Epithelial cell of esophagus (primary cell): ENCODE results near the gene TBX18.

Experiments
- DNase-seq: peaks from one replicate; pipeline ENCODE4 v3.0.0; 2010; ENCODE audit warnings: low read depth
- H3K4me3 ChIP-seq: 2 replicates; pipeline ENCODE4 v1.5.1; 2011; ENCODE audit warnings: mild to moderate bottlenecking, low read length, control low read depth
- TF ChIP-seq, protein P1 (sequence below): IDR thresholded peaks from 2 replicates; pipeline ENCODE4 v1.5.1; 2011; ENCODE audit warnings: low read depth, mild to moderate bottlenecking, low read length, control low read depth, inconsistent platforms; ENCODE audit not compliant: insufficient read depth; ENCODE audit errors: missing control alignments

The TBX18 gene

DNA sequence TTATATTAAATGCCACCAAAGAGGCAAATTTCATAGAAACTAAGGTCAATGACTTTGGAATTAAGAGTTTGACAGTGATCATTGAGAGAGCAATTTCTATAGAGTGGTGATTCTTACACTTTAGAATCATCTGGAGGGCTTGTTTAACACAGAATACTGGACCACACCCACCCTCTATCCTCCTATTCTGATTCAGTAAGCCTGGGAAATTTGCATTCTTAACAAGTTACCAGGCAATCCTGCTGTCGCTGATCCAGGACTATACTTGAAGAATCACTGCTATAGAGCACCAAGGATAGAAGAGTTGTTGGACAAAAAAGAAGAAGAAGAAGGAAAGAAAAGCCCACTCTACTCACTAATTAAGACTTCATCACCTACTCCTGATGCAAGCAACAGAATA lies 21.3 kb upstream of the TBX18 start:
- DNase-seq, result no peak
- no peak overlapping the region for H3K4me3 ChIP-seq
- TF ChIP-seq, protein P1, sequence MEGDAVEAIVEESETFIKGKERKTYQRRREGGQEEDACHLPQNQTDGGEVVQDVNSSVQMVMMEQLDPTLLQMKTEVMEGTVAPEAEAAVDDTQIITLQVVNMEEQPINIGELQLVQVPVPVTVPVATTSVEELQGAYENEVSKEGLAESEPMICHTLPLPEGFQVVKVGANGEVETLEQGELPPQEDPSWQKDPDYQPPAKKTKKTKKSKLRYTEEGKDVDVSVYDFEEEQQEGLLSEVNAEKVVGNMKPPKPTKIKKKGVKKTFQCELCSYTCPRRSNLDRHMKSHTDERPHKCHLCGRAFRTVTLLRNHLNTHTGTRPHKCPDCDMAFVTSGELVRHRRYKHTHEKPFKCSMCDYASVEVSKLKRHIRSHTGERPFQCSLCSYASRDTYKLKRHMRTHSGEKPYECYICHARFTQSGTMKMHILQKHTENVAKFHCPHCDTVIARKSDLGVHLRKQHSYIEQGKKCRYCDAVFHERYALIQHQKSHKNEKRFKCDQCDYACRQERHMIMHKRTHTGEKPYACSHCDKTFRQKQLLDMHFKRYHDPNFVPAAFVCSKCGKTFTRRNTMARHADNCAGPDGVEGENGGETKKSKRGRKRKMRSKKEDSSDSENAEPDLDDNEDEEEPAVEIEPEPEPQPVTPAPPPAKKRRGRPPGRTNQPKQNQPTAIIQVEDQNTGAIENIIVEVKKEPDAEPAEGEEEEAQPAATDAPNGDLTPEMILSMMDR, result no peak

DNA sequence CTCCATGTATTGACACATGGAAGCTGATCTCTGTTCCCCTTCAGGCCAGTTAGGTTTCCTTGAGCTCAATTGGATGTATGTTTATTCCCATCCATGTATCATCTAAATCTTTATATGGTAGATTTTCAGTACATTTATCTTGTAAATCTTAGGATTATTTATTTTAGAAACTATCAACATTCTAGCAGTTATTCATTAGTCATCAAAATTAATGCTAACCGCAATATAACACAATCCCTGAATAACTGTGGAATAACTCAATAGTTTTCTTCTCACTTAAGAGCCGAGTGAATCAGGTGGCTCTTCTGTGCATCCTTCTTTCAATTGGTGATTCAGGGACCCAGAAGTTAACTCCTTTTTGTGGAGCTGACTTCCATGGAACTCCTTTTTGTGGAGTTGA lies 15.5 kb upstream of the TBX18 start:
- TF ChIP-seq, protein P1, result no peak
- no peak for DNase-seq
- no peak overlapping the region for H3K4me3 ChIP-seq

DNA sequence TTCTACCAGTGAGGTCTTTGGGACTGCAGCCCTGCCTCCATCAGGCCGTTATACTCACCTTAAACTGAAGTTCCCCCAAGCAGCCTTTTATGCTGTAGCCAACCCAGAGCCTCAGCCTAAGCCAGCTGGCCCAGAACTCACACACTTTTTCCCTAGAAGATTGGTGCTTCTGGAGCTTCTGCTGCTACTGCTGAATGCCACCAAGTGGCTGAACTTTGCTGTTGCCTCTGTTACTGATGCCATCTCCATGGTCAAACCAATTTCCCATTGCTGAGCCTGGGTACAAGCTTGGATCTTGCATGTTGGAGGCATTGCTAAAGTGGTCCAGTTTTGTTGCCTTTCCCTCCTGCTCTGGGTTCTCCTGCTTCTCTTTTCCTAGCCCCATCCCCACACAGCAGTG lies 15.0 kb upstream of the TBX18 start:
- TF ChIP-seq, protein P1, result peak; percentile 42
- no peak for DNase-seq
- H3K4me3 ChIP-seq, result no peak overlapping the region

DNA sequence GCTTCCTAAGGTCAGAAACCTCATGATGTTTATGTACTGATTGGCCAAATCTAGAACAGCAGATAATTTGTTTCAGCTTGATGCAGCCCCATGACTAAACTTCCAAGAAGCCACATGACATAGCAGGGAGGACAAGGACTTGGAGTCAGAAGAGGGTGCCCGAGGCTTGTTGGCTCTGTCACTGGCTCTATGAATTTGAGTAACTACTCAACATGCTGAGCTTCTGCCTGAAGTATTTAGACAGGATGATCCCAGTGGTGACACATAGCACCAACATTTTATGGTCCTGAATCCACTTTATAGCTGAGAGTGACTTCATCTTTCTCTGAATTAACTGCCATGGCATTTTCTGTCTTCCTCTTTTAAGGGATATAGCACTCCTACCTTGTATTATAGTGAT lies 13.5 kb upstream of the TBX18 start:
- DNase-seq, result peak; percentile 33
- H3K4me3 ChIP-seq, result no peak overlapping the region
- TF ChIP-seq, protein P1, result no peak

DNA sequence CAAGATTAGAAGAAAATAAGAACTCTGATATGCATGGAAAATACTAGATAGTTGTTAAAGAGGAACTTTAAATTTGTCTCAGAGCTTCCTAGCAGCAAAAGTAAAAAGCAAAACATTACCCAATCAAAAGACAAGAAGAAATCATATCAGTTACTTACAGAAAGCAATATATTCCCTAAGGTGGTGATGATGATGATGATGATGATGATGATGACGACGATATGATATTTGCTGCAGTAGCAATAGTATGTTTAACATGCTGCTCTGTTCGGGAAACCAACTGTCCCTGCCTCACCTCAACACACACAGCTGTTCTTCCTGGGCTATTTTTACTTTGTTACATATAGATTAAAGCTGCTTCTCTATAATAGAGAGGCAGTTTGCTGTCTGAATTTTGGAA lies 12.0 kb upstream of the TBX18 start:
- no peak for DNase-seq
- TF ChIP-seq, protein P1, result no peak
- no peak overlapping the region for H3K4me3 ChIP-seq

DNA sequence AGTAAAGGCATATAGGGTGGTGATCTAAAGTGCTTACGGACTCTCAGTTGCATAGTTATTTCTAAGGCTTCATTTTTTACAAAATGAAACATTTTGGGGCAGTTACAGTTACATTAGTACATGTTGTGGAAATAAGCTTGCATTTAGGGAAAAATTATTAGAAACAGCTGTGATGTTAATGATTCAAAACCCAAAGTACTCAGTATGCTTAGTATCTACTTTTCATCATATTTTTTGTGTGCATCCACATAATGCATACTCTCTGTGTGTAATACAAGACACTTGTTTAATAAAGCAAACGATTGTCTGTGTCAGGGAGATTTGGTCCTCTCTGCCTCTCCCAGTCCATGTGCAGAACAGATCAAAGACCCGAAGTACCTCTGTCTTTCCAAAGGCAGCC lies 11.4 kb upstream of the TBX18 start:
- no peak for DNase-seq
- TF ChIP-seq, protein P1, result no peak
- no peak overlapping the region for H3K4me3 ChIP-seq

DNA sequence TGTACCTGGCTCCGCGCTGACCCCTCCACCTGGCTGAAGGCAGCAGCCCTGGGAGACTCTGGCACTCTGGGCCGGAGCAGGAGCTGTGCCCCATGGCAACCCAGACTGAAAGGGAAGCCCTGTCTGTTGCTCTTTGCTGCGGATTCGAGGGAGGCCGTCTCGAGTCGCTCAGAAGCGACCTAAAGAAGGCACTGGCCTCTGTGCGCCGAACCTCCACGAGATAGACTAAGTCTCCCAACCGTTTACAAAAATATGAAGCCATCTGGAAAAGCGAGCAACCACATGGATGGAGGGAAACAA lies 10.5 kb upstream of the TBX18 start:
- no peak for DNase-seq
- H3K4me3 ChIP-seq, result no peak overlapping the region
- TF ChIP-seq, protein P1, result no peak
